Activated naive CD8-positive, alpha-beta T cell (primary cell): ENCODE data around the gene UROC1.

Source experiments
- H3K27ac Mint-ChIP-seq: one replicate; pipeline ENCODE4 v1.8.0; 2021; ENCODE audit warnings: mixed read lengths
- H3K27me3 Mint-ChIP-seq: one replicate; pipeline ENCODE4 v1.8.0; 2021; ENCODE audit warnings: mixed read lengths
- H3K36me3 Mint-ChIP-seq: one replicate; pipeline ENCODE4 v1.8.0; 2021; ENCODE audit warnings: mixed read lengths
- H3K4me1 Mint-ChIP-seq: one replicate; pipeline ENCODE4 v1.8.0; 2021; ENCODE audit warnings: low read depth, mixed read lengths
- H3K4me3 Mint-ChIP-seq: one replicate; pipeline ENCODE4 v1.8.0; 2021; ENCODE audit warnings: mild to moderate bottlenecking, mixed read lengths
- H3K9me3 Mint-ChIP-seq: one replicate; pipeline ENCODE4 v1.8.0; 2021; ENCODE audit warnings: low read depth, mixed read lengths

UROC1 gene

GRCh38 chr3:126517291-126517951, at the start of gene UROC1:
Gene UROC1, minus strand, starts transcription at chr3:126517773. Its CDS starts 54 bp downstream, at chr3:126517719.
- Mint-ChIP-seq H3K27me3 (peaks cover 5% of the 10 kb centered on the region), H3K9me3 (no peaks in the 10 kb centered on the region), H3K4me1 (no peaks in the 10 kb centered on the region), H3K27ac (no peak within 1 kb of the TSS), H3K36me3 (no peaks in the 10 kb centered on the region), H3K4me3 (no peak within 1 kb of the TSS)

- Mint-ChIP-seq H3K27me3 (peaks cover 5% of the 10 kb centered on the region), H3K9me3 (peaks cover 9% of the 10 kb centered on the region), H3K27ac (no peak overlapping the region), H3K4me3 (no peak overlapping the region), H3K36me3 (peaks cover 6% of the 10 kb centered on the region), H3K4me1 (no peaks in the 10 kb centered on the region)
Measured at GRCh38 chr3:126562737-126563276, 45.2 kb upstream of the UROC1 start.

GRCh38 chr3:126558336-126559071, 40.9 kb upstream of the UROC1 start, which contains the start of gene C3orf22:
Gene C3orf22, minus strand, starts transcription at chr3:126558932. Its CDS starts 5,542 bp downstream, at chr3:126553390.
- no peaks in the 10 kb centered on the region for H3K27me3 Mint-ChIP-seq
- peaks cover 9% of the 10 kb centered on the region for H3K9me3 Mint-ChIP-seq
- H3K36me3 Mint-ChIP-seq: peaks cover 3% of the 10 kb centered on the region
- H3K4me1 Mint-ChIP-seq: no peaks in the 10 kb centered on the region
- H3K27ac Mint-ChIP-seq: no peak within 1 kb of the TSS
- H3K4me3 Mint-ChIP-seq: no peak within 1 kb of the TSS

- no peaks in the 10 kb centered on the region for H3K27me3 Mint-ChIP-seq
- H3K4me1 Mint-ChIP-seq: no peaks in the 10 kb centered on the region
- peaks cover 3% of the 10 kb centered on the region for H3K36me3 Mint-ChIP-seq
- H3K9me3 Mint-ChIP-seq: peaks cover 9% of the 10 kb centered on the region
- H3K27ac Mint-ChIP-seq: no peak overlapping the region
- H3K4me3 Mint-ChIP-seq: no peak overlapping the region
Measured at GRCh38 chr3:126557761-126558160, 40.2 kb upstream of the UROC1 start.

- Mint-ChIP-seq H3K27me3 (no peaks in the 10 kb centered on the region), H3K9me3 (peaks cover 9% of the 10 kb centered on the region), H3K27ac (no peak overlapping the region), H3K4me3 (no peak overlapping the region), H3K36me3 (peaks cover 3% of the 10 kb centered on the region), H3K4me1 (no peaks in the 10 kb centered on the region)
Measured at GRCh38 chr3:126557415-126557745, 39.8 kb upstream of the UROC1 start.

- peaks cover 4% of the 10 kb centered on the region for H3K9me3 Mint-ChIP-seq
- H3K4me3 Mint-ChIP-seq: no peak overlapping the region
- no peaks in the 10 kb centered on the region for H3K4me1 Mint-ChIP-seq
- H3K36me3 Mint-ChIP-seq: peaks cover 3% of the 10 kb centered on the region
- H3K27me3 Mint-ChIP-seq: no peaks in the 10 kb centered on the region
- no peak overlapping the region for H3K27ac Mint-ChIP-seq
Measured at GRCh38 chr3:126556637-126557414, 39.3 kb upstream of the UROC1 start.

- Mint-ChIP-seq H3K36me3 (no peaks in the 10 kb centered on the region), H3K27ac (no peak overlapping the region), H3K4me3 (no peak overlapping the region), H3K27me3 (no peaks in the 10 kb centered on the region), H3K9me3 (no peaks in the 10 kb centered on the region), H3K4me1 (no peaks in the 10 kb centered on the region)
Measured at GRCh38 chr3:126555795-126556636, 38.4 kb upstream of the UROC1 start.

- Mint-ChIP-seq H3K4me3 (no peak overlapping the region), H3K27ac (no peak overlapping the region), H3K4me1 (no peaks in the 10 kb centered on the region), H3K27me3 (no peaks in the 10 kb centered on the region), H3K9me3 (no peaks in the 10 kb centered on the region), H3K36me3 (no peaks in the 10 kb centered on the region)
Measured at GRCh38 chr3:126554560-126555525, 37.3 kb upstream of the UROC1 start.

- H3K27me3 Mint-ChIP-seq: no peaks in the 10 kb centered on the region
- H3K4me1 Mint-ChIP-seq: no peaks in the 10 kb centered on the region
- no peak overlapping the region for H3K27ac Mint-ChIP-seq
- H3K9me3 Mint-ChIP-seq: no peaks in the 10 kb centered on the region
- H3K4me3 Mint-ChIP-seq: no peak overlapping the region
- H3K36me3 Mint-ChIP-seq: no peaks in the 10 kb centered on the region
Measured at GRCh38 chr3:126553284-126554084, 35.9 kb upstream of the UROC1 start.

GRCh38 chr3:126552688-126553283, 35.2 kb upstream of the UROC1 start:
- no peaks in the 10 kb centered on the region for H3K9me3 Mint-ChIP-seq
- no peak overlapping the region for H3K27ac Mint-ChIP-seq
- H3K27me3 Mint-ChIP-seq: no peaks in the 10 kb centered on the region
- no peaks in the 10 kb centered on the region for H3K36me3 Mint-ChIP-seq
- H3K4me1 Mint-ChIP-seq: no peaks in the 10 kb centered on the region
- H3K4me3 Mint-ChIP-seq: no peak overlapping the region

GRCh38 chr3:126551839-126552687, 34.5 kb upstream of the UROC1 start:
- Mint-ChIP-seq H3K27ac (no peak overlapping the region), H3K4me3 (no peak overlapping the region), H3K4me1 (no peaks in the 10 kb centered on the region), H3K27me3 (no peaks in the 10 kb centered on the region), H3K9me3 (no peaks in the 10 kb centered on the region), H3K36me3 (no peaks in the 10 kb centered on the region)
